NCI-H1417 treated with DMSO at 0.1 percent for 48 hours (cell line): ENCODE measurements around the gene ZRANB3.
"Not testable (repeated sequence)": the region's sequence is repeated elsewhere in the genome, so short reads cannot be mapped to it uniquely, and the experiment has no call there.

Experiments
- DNase-seq: peaks from one replicate; lab custom pipeline; 2025; lab: John Stamatoyannopoulos, UW

ZRANB3 gene

DNA sequence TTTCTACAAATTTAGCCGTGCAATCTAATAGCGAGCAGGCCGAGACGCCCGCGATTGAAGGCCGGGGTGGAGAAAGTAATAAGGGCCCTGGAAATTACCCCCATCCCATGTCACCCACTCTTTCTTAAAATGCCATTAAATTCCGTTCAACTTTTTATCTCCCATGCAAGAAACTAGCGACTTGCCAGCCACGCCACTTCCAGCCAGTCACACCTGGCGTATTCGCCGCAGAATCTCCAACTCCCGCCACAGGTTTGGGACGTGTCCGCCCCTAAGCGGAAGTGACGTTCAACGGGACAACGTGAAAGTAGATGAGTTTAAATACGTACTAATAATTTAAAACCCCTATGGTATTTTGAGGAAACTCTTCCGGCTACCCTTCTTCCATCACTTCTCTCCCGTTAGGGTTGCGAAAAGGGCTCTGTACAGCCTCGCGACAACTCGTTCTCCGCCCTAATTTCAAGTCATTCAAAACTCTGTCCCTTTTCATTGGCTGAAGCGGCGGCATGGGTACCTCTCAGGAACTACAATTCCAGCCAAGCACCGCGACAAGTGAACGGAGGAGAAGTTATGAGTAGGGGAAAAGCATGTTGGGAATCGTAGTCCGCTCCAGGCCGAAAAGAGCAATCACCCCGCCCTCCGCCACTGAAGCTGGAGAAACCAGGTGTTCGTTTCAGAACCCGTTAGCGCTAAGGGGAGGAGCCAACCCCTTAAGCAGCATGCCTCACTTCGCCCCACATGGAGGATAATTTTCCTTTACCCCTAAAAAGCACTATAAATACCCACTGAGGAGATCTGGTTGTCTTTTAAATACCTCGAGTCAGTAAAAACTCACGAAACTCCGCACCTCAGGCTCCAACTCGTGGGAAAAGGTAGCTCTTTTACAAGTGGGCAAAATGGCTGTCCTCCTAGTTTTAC lies at the start of gene ZRANB3:
ZRANB3 (minus strand) TSS at position 906 of the 918 bp plus-strand sequence.
- DNase-seq, result peak; percentile 96

DNA sequence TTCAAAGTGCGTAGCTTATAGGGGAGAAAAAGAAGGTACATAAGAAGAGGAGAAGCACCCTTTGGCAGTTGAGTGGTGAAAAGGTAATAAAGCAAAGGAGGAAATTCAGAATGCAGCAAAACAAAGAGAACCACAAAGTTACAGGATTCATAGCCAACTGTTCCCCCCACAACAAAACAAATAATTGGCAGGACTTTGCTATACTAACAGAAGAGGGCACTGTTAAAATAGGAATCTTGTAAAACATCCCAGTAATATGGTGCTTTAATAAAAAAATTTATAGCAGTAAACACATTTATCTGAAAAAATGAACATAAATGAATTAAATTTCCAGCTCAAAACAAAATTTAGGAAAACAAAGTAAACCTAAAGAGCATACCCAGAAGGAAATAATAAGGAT lies 42.6 kb upstream of the ZRANB3 start:
- no peak for DNase-seq

DNA sequence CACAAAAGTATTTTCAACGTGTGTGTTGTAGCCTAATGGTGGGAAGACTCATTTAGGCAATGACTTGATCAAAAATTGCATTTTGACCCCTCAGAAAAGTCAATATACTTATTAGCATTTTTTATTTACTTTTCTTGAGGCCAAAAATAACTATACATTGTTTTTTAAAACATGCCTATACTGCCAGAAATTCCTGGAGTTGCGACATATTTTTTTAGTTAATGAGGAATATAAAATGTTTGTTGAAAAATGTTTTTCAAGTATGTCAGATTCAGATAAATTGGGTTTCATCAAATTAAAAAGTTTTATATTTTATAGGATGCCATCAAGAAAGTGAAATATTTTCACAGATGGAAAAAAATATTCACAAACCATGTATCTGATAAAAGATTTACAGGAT lies 39.9 kb upstream of the ZRANB3 start:
- no peak for DNase-seq

DNA sequence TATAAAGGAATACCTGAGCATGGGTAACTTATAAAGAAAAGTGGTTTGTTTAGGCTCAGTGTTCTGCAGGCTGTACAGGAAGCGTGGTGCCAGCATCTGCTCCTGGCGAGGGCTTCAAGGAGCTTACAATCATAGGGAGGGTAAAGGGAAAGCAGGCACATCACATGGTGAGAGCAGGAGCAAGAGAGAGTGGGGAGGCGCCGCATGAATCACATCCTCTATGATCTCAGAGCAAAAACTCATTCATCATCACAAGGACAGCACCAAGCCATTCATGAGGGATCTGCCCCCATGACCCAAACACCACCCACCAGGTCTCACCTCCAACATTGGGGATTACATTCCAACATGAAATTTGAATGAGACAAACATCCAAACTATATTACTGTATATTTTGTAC lies 32.8 kb upstream of the ZRANB3 start:
- DNase-seq, result no peak

DNA sequence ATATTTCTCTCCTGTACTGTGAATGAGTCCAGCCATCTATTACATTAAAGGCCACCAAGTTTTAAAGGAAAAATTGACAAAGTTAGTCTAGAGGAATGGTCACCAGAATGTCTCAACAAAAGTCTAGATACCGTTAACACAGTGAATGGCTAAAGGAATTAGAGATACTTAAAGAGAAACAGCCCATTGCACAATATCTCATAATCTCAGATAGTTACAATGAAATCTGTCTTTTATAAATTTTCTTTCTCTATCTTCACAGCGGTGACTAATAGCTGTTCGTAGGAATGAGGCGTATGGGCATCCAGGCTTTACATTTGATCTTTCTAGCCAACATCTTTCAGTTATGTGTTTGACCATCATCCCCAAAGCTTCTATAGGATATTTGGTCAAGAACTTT lies 30.9 kb upstream of the ZRANB3 start:
- no peak for DNase-seq

GRCh38 chr2:135557530-135557929 lies 26.5 kb upstream of the ZRANB3 start:
- no peak for DNase-seq

- DNase-seq, result no peak
Measured at GRCh38 chr2:135555311-135555710, 24.3 kb upstream of the ZRANB3 start.

DNA sequence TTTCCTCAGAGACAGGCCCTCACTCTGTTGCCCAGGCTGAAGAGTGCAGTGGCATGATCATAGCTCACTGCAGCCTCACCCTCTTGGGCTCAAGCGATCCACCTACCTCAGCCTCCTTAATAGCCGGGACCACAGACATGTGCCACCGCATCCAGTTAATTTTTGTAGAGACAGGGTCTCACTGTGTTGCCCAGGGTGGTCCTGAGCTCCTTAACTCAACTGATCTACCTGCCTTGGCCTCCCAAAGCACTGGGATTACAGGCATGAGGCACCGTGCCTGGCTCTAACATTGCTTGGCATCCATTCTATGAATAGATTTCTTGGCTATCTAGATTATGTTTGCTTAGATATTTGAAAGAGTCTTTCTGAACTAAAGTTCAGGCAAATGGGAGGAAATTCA lies 21.9 kb upstream of the ZRANB3 start:
- no peak for DNase-seq

- no peak for DNase-seq
Measured at GRCh38 chr2:135551356-135551755, 20.3 kb upstream of the ZRANB3 start.

- no peak for DNase-seq
Measured at GRCh38 chr2:135547311-135547710, 16.3 kb upstream of the ZRANB3 start.

DNA sequence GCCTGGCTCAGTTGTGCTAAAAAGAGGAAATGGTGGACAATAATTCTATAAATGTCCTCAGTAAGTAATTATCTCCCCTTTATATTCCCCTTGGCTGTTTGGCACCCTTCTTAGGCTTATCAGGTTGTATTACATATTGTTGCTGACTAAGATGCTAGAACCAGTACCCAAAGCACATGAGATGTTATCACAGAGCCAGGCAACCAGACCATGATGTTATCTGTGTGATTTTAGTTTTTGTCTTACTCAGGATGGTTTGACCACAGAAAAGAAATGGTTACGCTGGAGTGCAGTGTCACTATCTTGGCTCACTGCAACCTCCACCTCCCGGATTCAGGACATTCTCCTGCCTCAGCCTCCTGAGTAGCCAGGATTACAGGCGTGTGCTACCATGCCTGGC lies 15.4 kb upstream of the ZRANB3 start:
- no peak for DNase-seq

DNA sequence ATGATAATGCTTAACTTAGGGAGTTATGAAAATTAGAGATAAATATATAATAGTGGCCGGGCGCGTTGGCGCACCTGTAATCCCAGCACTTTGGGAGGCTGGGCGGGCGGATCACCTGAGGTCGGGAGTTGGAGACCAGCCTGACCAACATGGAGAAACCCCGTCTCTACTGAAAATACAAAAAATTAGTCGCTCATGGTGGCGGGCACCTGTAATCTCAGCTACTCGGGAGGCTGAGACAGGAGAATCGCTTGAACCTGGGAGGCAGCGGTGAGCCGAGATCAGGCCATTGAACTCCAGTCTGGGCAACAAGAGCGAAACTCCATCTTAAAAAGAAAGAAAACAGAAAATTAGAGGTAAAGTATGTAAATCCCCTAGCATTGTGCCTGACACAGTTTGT lies 2.5 kb upstream of the ZRANB3 start:
- DNase-seq, result not testable (repeated sequence)

- no peak for DNase-seq
Measured at GRCh38 chr2:135532581-135532980, 1.6 kb upstream of the ZRANB3 start.

GRCh38 chr2:135531231-135532197 lies 496 bp upstream of the ZRANB3 start, which contains the start of gene R3HDM1:
R3HDM1 (plus strand) TSS chr2:135531484; CDS start chr2:135604846, 73,362 bp downstream.
- peak; percentile 99 for DNase-seq

GRCh38 chr2:135528006-135528405 lies 3.0 kb downstream of the ZRANB3 start:
- DNase-seq, result no peak

DNA sequence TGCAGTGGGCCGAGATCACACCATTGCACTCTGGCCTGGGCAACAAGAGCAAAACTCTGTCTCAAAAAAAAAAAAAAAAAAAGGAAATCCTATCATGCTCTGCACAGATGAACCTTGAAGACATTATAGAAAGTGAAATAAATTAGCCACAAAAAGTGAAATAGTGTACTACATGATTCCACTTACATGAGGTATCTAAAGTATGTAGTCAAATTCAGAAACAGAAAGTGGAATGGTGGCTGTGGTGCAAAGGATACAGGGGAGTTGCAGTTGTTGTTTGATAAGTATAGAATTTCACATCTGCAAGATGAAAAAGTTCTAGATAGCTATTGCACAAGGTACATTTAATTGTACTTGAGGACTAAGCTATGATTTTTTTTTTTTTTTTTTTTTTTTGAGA lies 5.2 kb downstream of the ZRANB3 start:
- DNase-seq, result no peak

GRCh38 chr2:135512099-135512498 lies 18.9 kb downstream of the ZRANB3 start:
- no peak for DNase-seq

DNA sequence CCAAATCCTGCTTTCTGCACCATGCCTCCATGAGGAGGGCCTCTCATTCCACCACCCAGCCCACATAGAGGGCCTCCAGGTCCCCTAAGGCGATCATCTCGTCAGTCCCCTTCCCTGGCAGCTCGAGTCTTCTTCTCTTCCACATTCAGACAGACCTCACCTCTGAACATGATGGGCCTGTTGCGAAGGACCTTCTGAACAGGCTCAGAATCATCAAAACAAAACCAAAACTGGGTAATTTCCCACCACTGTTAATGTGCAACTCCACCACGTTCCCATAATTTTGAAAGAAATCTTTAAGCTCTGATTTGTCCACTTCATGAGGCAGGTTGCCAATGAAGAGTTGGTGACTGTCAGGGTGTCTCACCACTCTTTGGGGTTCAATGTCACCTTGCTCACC lies 20.4 kb downstream of the ZRANB3 start:
- no peak for DNase-seq

GRCh38 chr2:135504811-135505210 lies 26.2 kb downstream of the ZRANB3 start:
- DNase-seq, result no peak

GRCh38 chr2:135498588-135498987 lies 32.4 kb downstream of the ZRANB3 start:
- DNase-seq, result not testable (repeated sequence)

GRCh38 chr2:135494917-135495316 lies 36.1 kb downstream of the ZRANB3 start:
- DNase-seq, result no peak

DNA sequence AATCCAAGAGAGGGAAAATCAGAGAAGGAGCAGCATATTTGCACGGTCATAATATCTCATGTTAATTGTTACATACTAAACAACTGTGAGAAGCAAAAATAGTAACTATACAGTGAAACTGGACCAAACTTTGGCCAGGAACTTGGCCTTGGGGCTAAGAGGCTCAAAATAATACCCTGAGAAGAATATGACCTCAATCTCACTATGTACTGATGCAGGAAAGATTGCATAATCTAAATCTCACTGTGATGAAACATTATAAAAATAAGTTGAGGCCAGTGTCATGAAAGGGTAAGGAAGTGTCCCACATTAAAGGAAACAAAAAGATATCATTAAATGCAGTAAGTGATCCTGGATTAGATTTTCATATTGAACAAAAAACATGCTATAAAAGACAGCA lies 36.5 kb downstream of the ZRANB3 start:
- no peak for DNase-seq

- no peak for DNase-seq
Measured at GRCh38 chr2:135490376-135490775, 40.6 kb downstream of the ZRANB3 start.
